Activated CD8-positive, alpha-beta memory T cell treated with anti-CD3 and anti-CD28 coated beads, Interleukin-2, amount 50 U/mL, for 24 hours (primary cell): ENCODE data around the gene THSD1.

Source experiments
- DNase-seq: peaks from one replicate; pipeline ENCODE4 v3.0.0-alpha.2; 2020; ENCODE audit errors: extremely low read depth

THSD1 gene

GRCh38 chr13:52405767-52406494 lies at the start of gene THSD1:
TSS of gene THSD1 (minus strand) at chr13:52406172. CDS start at chr13:52402600, 3,572 bp downstream.
- no peak for DNase-seq

- DNase-seq = peak; percentile 60
Measured at GRCh38 chr13:52455677-52456041, 49.7 kb upstream of the THSD1 start.

- DNase-seq = peak; percentile 84
Measured at GRCh38 chr13:52454820-52455676, 49.1 kb upstream of the THSD1 start, which contains the start of gene CKAP2. TSS of gene CKAP2 (plus strand) at chr13:52455478. CDS start at chr13:52455557, 79 bp downstream.

GRCh38 chr13:52454459-52454819 lies 48.5 kb upstream of the THSD1 start:
- DNase-seq = no peak

- no peak for DNase-seq
Measured at GRCh38 chr13:52452470-52452869, 46.5 kb upstream of the THSD1 start.

GRCh38 chr13:52451135-52451804 lies 45.3 kb upstream of the THSD1 start:
- DNase-seq = no peak

GRCh38 chr13:52450793-52451116 lies 44.8 kb upstream of the THSD1 start:
- no peak for DNase-seq

GRCh38 chr13:52450012-52450792 lies 44.2 kb upstream of the THSD1 start, which contains the start of gene VPS36:
TSS of gene VPS36 (minus strand) at chr13:52450634. CDS start at chr13:52450594, 40 bp downstream.
- peak; percentile 83 for DNase-seq

GRCh38 chr13:52449331-52450011 lies 43.5 kb upstream of the THSD1 start:
- no peak for DNase-seq

- DNase-seq = no peak
Measured at GRCh38 chr13:52447815-52448552, 42.0 kb upstream of the THSD1 start.

- no peak for DNase-seq
Measured at GRCh38 chr13:52447354-52447753, 41.4 kb upstream of the THSD1 start.

GRCh38 chr13:52446265-52446664 lies 40.3 kb upstream of the THSD1 start:
- no peak for DNase-seq

GRCh38 chr13:52432456-52432855 lies 26.5 kb upstream of the THSD1 start:
- no peak for DNase-seq

- no peak for DNase-seq
Measured at GRCh38 chr13:52428295-52428694, 22.3 kb upstream of the THSD1 start.

- DNase-seq = no peak
Measured at GRCh38 chr13:52421216-52421615, 15.2 kb upstream of the THSD1 start.

GRCh38 chr13:52419080-52419479 lies 13.1 kb upstream of the THSD1 start:
- DNase-seq = no peak

GRCh38 chr13:52414963-52415362 lies 9.0 kb upstream of the THSD1 start:
- no peak for DNase-seq

- no peak for DNase-seq
Measured at GRCh38 chr13:52414051-52414450, 8.1 kb upstream of the THSD1 start.

GRCh38 chr13:52412128-52412527 lies 6.2 kb upstream of the THSD1 start:
- DNase-seq = no peak

GRCh38 chr13:52411629-52412028 lies 5.7 kb upstream of the THSD1 start:
- no peak for DNase-seq
